GM18870 (cell line): ENCODE data around the gene TKFC.
"Not testable (repeated sequence)": the region's sequence is repeated elsewhere in the genome, so short reads cannot be mapped to it uniquely, and the experiment has no call there.

Experiments
- ATAC-seq: cut with Tn5 transposase; IDR thresholded peaks from one replicate; pipeline ENCODE4 v1.9.1; 2021; ENCODE audit warnings: moderate library complexity; ENCODE audit not compliant: unreplicated experiment

Gene TKFC

GRCh38 chr11:61364012-61364675, 31.1 kb downstream of the TKFC start:
- no peak for ATAC-seq

GRCh38 chr11:61367406-61367805, 34.4 kb downstream of the TKFC start:
- ATAC-seq = no peak

GRCh38 chr11:61368646-61369045, 35.6 kb downstream of the TKFC start:
- ATAC-seq = no peak

- ATAC-seq = no peak
These were observed 36.6 kb downstream of the TKFC start for GRCh38 chr11:61369372-61370348.

GRCh38 chr11:61370349-61371005, 37.4 kb downstream of the TKFC start:
- no peak for ATAC-seq

GRCh38 chr11:61372659-61373420, 39.8 kb downstream of the TKFC start:
- ATAC-seq = no peak

- ATAC-seq = no peak
These were observed 42.7 kb downstream of the TKFC start for GRCh38 chr11:61375761-61376108.

- no peak for ATAC-seq
These were observed 44.6 kb downstream of the TKFC start for GRCh38 chr11:61377461-61378160.

GRCh38 chr11:61378713-61379313, 45.8 kb downstream of the TKFC start:
- no peak for ATAC-seq

GRCh38 chr11:61380884-61381283, 47.9 kb downstream of the TKFC start:
- no peak for ATAC-seq

GRCh38 chr11:61383859-61384258, 50.8 kb downstream of the TKFC start:
- not testable (repeated sequence) for ATAC-seq

- no peak for ATAC-seq
These were observed 51.5 kb downstream of the TKFC start for GRCh38 chr11:61384271-61385242.

- no peak for ATAC-seq
These were observed 57.1 kb downstream of the TKFC start for GRCh38 chr11:61390161-61390560.

- no peak for ATAC-seq
These were observed 60.1 kb downstream of the TKFC start for GRCh38 chr11:61392981-61393595.
